Activated CD4-positive, alpha-beta T cell treated with anti-CD3 and anti-CD28 coated beads, Interleukin-2, Interleukin-6, amounts not matched to agents 100 ng/mL and 50 ng/mL, durations not matched to agents 16 hours and 8 hours (primary cell): ENCODE results near the gene TCF21.
A peak's percentile ranks its signal among the peaks of the same experiment; 100 is the strongest.
"Not testable (repeated sequence)": the region's sequence is repeated elsewhere in the genome, so short reads cannot be mapped to it uniquely, and the experiment has no call there.

ENCODE experiments used
- DNase-seq: peaks from one replicate; pipeline ENCODE4 v3.0.0-alpha.2; 2020

TCF21 gene

GRCh38 chr6:133888929-133889556, at the start of gene TCF21:
TCF21 (plus strand) TSS chr6:133889113; CDS start chr6:133889398, 285 bp downstream.
- DNase-seq = no peak

GRCh38 chr6:133841176-133841575, 47.7 kb upstream of the TCF21 start:
- no peak for DNase-seq

- no peak for DNase-seq
Measured at GRCh38 chr6:133843098-133843497, 45.8 kb upstream of the TCF21 start.

- no peak for DNase-seq
Measured at GRCh38 chr6:133844709-133845108, 44.2 kb upstream of the TCF21 start.

GRCh38 chr6:133854041-133854363, 34.9 kb upstream of the TCF21 start:
- DNase-seq = no peak

GRCh38 chr6:133854364-133855275, 34.3 kb upstream of the TCF21 start:
- peak; percentile 4 for DNase-seq

GRCh38 chr6:133855276-133855990, 33.5 kb upstream of the TCF21 start:
- DNase-seq = no peak

- no peak for DNase-seq
Measured at GRCh38 chr6:133855991-133856370, 32.9 kb upstream of the TCF21 start.

- DNase-seq = no peak
Measured at GRCh38 chr6:133856911-133857310, 32.0 kb upstream of the TCF21 start.

- DNase-seq = no peak
Measured at GRCh38 chr6:133857696-133858095, 31.2 kb upstream of the TCF21 start.

GRCh38 chr6:133861337-133861736, 27.6 kb upstream of the TCF21 start:
- DNase-seq = not testable (repeated sequence)

- DNase-seq = no peak
Measured at GRCh38 chr6:133863228-133863627, 25.7 kb upstream of the TCF21 start.

- no peak for DNase-seq
Measured at GRCh38 chr6:133865680-133866079, 23.2 kb upstream of the TCF21 start.

GRCh38 chr6:133871131-133871530, 17.8 kb upstream of the TCF21 start:
- DNase-seq = no peak

GRCh38 chr6:133873538-133873937, 15.4 kb upstream of the TCF21 start:
- DNase-seq = no peak

GRCh38 chr6:133877116-133877515, 11.8 kb upstream of the TCF21 start:
- no peak for DNase-seq

- DNase-seq = no peak
Measured at GRCh38 chr6:133880006-133880405, 8.9 kb upstream of the TCF21 start.

- no peak for DNase-seq
Measured at GRCh38 chr6:133880896-133881295, 8.0 kb upstream of the TCF21 start.

GRCh38 chr6:133886104-133886775, 2.7 kb upstream of the TCF21 start:
- DNase-seq = no peak

- no peak for DNase-seq
Measured at GRCh38 chr6:133887156-133887879, 1.6 kb upstream of the TCF21 start.

GRCh38 chr6:133887880-133888230, 1.1 kb upstream of the TCF21 start:
- no peak for DNase-seq

- DNase-seq = no peak
Measured at GRCh38 chr6:133889557-133890403, 867 bp downstream of the TCF21 start.
